Neural cell (in vitro differentiated cells): ENCODE data around the gene SPOCD1.
"Not testable (repeated sequence)": the region's sequence is repeated elsewhere in the genome, so short reads cannot be mapped to it uniquely, and the experiment has no call there.

ENCODE experiments used
- CTCF ChIP-seq: fragments of 450-650 bp; IDR thresholded peaks from 2 replicates; pipeline ENCODE4 v1.5.1; 2014; ENCODE audit warnings: antibody characterized with exemption, mild to moderate bottlenecking, moderate library complexity; ENCODE audit not compliant: poor library complexity, severe bottlenecking
- EP300 ChIP-seq: fragments of 450-650 bp; conservative IDR thresholded peaks from 2 replicates; pipeline ENCODE4 v1.6.1; 2014; ENCODE audit warnings: antibody characterized with exemption, mild to moderate bottlenecking, moderate library complexity; ENCODE audit not compliant: poor library complexity, severe bottlenecking
- EZH2 ChIP-seq: fragments of 200-600, 300-800 bp; shearing (Covaris generic), sonication (generic); IDR thresholded peaks from 2 replicates; pipeline ENCODE4 v1.6.1; 2014; ENCODE audit warnings: antibody characterized with exemption, low read length, borderline replicate concordance, mild to moderate bottlenecking; ENCODE audit not compliant: insufficient read depth, poor library complexity, severe bottlenecking
- POLR2AphosphoS5 ChIP-seq: IDR thresholded peaks from 2 replicates; pipeline ENCODE4 v1.6.1; 2012
- SMC3 ChIP-seq: fragments of 450-650 bp; conservative IDR thresholded peaks from 2 replicates; pipeline ENCODE4 v1.6.1; 2014; ENCODE audit warnings: antibody characterized with exemption, mild to moderate bottlenecking, moderate library complexity; ENCODE audit not compliant: poor library complexity

GRCh38 chr1:31816501-31816900 lies 679 bp upstream of the SPOCD1 start:
- not testable (repeated sequence) for TF ChIP-seq EZH2, CTCF, POLR2AphosphoS5, SMC3, EP300
